Neural progenitor cell (in vitro differentiated cells): Measurements from ENCODE around the gene PROZ. TPM values are rescaled to one million over a fixed set of nuclear protein-coding genes. Genes with fewer than 3 reads are reported as not detected.

Experiments
- DNase-seq: peaks from one replicate; pipeline ENCODE4 v3.0.0-alpha.2; 2016; ENCODE audit warnings: low spot score
- H2AFZ ChIP-seq: fragments of 200-600 bp; sonication (generic); replicated peaks from 2 replicates; pipeline ENCODE4 v1.6.1; 2016; ENCODE audit warnings: antibody characterized with exemption
- H3F3A ChIP-seq: fragments of 200-600 bp; sonication (generic); 2 replicates; pipeline ENCODE4 v1.6.1; 2016; ENCODE audit warnings: antibody characterized with exemption, low read depth
- H3K27ac ChIP-seq: fragments of 200-600 bp; sonication (generic); 2 replicates; pipeline ENCODE4 v1.5.1; 2016; ENCODE audit warnings: mild to moderate bottlenecking
- H3K27me3 ChIP-seq: fragments of 200-600 bp; sonication (generic); 2 replicates; pipeline ENCODE4 v1.6.1; 2016; ENCODE audit warnings: mild to moderate bottlenecking, moderate library complexity
- H3K36me3 ChIP-seq: fragments of 200-600 bp; sonication (generic); 2 replicates; pipeline ENCODE4 v1.5.1; 2016
- H3K4me1 ChIP-seq: fragments of 200-600 bp; sonication (generic); 2 replicates; pipeline ENCODE4 v1.6.1; 2016; ENCODE audit warnings: mixed run types
- H3K4me2 ChIP-seq: fragments of 200-600 bp; sonication (generic); 2 replicates; pipeline ENCODE4 v1.6.1; 2016
- H3K4me3 ChIP-seq: fragments of 200-600 bp; sonication (generic); 2 replicates; pipeline ENCODE4 v1.5.1; 2016
- H3K79me2 ChIP-seq: fragments of 200-600 bp; sonication (generic); 2 replicates; pipeline ENCODE4 v1.6.1; 2016; ENCODE audit warnings: low read depth
- H3K9ac ChIP-seq: fragments of 200-600 bp; sonication (generic); 2 replicates; pipeline ENCODE4 v1.6.1; 2016
- H3K9me3 ChIP-seq: fragments of 200-600 bp; sonication (generic); 2 replicates; pipeline ENCODE4 v1.5.1; 2016; ENCODE audit warnings: low read depth
- H4K20me1 ChIP-seq: fragments of 200-600 bp; sonication (generic); 2 replicates; pipeline ENCODE4 v1.6.1; 2016; ENCODE audit warnings: low read depth
- H3K27ac Mint-ChIP-seq: 3 replicates; pipeline ENCODE4 v1.8.0; 2021; ENCODE audit warnings: mixed read lengths
- H3K27me3 Mint-ChIP-seq: 2 replicates; pipeline ENCODE4 v1.8.0; 2022; ENCODE audit warnings: low read depth, mild to moderate bottlenecking, inconsistent platforms, moderate library complexity, mixed read lengths; ENCODE audit not compliant: insufficient read depth
- H3K36me3 Mint-ChIP-seq: 3 replicates; pipeline ENCODE4 v1.8.0; 2021; ENCODE audit warnings: mixed read lengths
- H3K4me1 Mint-ChIP-seq: 3 replicates; pipeline ENCODE4 v1.8.0; 2021; ENCODE audit warnings: mixed read lengths
- H3K4me3 Mint-ChIP-seq: 3 replicates; pipeline ENCODE4 v1.8.0; 2021; ENCODE audit warnings: mild to moderate bottlenecking, moderate library complexity, mixed read lengths
- H3K9me3 Mint-ChIP-seq: 3 replicates; pipeline ENCODE4 v1.8.0; 2020; ENCODE audit warnings: mixed read lengths
- EZH2 ChIP-seq: fragments of 200-600 bp; sonication (generic); IDR thresholded peaks from 2 replicates; pipeline ENCODE4 v1.6.1; 2017; ENCODE audit warnings: antibody characterized with exemption, mild to moderate bottlenecking, moderate library complexity
- EZH2phosphoT487 ChIP-seq: fragments of 200-600 bp; sonication (generic); IDR thresholded peaks from 2 replicates; pipeline ENCODE4 v1.6.1; 2017; ENCODE audit warnings: antibody characterized with exemption
- total RNA-seq: library from RNA; depleted of rRNA; stranded (reverse); fragments of >200 nt; gene quantifications from 2 replicates; pipeline ENCODE4 v1.2.3, GENCODE V29; 2015; ENCODE audit warnings: low replicate concordance
- TF ChIP-seq, protein P1 (sequence below): fragments of 200-600 bp; sonication (generic); IDR thresholded peaks from 2 replicates; pipeline ENCODE4 v1.5.1; 2017; ENCODE audit warnings: antibody characterized with exemption, mild to moderate bottlenecking

The PROZ gene
- total RNA-seq, 1 donor from 2014 or later, result not detected

DNA sequence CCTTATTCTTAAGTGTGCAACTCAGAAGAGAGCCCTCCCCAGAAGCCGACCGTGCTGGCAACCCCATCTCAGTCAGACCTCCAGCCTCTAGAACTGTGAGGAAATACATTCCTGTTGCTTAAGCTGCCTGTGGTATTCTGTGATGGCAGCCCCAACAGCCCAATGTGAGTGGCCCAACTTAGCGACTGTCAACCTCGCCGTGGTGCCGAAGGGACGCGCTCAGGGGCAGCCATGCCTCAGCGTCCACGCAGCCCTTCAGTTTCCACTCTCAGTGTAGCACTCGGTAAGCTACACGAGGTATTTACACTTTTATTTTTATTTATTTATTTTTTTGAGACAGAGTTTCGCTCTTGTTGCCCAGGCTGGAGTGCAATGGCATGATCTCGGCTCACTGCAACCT lies 18.4 kb downstream of the PROZ start:
- no peak overlapping the region for H3K4me2 ChIP-seq
- no peak overlapping the region for H2AFZ ChIP-seq
- no peak overlapping the region for H3K4me3 ChIP-seq
- H3K9me3 Mint-ChIP-seq, result no peaks in the 10 kb centered on the region
- no peak overlapping the region for H3K9ac ChIP-seq
- H3K4me3 Mint-ChIP-seq, result no peak overlapping the region
- no peak overlapping the region for H3K27ac Mint-ChIP-seq
- peaks cover 2% of the 10 kb centered on the region for H3K27me3 Mint-ChIP-seq
- H3F3A ChIP-seq, result peaks cover 35% of the 10 kb centered on the region
- H3K4me1 Mint-ChIP-seq, result peaks cover 34% of the 10 kb centered on the region
- TF ChIP-seq, protein P1, sequence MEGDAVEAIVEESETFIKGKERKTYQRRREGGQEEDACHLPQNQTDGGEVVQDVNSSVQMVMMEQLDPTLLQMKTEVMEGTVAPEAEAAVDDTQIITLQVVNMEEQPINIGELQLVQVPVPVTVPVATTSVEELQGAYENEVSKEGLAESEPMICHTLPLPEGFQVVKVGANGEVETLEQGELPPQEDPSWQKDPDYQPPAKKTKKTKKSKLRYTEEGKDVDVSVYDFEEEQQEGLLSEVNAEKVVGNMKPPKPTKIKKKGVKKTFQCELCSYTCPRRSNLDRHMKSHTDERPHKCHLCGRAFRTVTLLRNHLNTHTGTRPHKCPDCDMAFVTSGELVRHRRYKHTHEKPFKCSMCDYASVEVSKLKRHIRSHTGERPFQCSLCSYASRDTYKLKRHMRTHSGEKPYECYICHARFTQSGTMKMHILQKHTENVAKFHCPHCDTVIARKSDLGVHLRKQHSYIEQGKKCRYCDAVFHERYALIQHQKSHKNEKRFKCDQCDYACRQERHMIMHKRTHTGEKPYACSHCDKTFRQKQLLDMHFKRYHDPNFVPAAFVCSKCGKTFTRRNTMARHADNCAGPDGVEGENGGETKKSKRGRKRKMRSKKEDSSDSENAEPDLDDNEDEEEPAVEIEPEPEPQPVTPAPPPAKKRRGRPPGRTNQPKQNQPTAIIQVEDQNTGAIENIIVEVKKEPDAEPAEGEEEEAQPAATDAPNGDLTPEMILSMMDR, result no peak
- TF ChIP-seq EZH2phosphoT487, result no peak
- TF ChIP-seq EZH2, result no peak
- no peak overlapping the region for H3K27ac ChIP-seq
- peaks cover 36% of the 10 kb centered on the region for H3K36me3 Mint-ChIP-seq
- no peak for DNase-seq
- H3K79me2 ChIP-seq, result no peaks in the 10 kb centered on the region
- H4K20me1 ChIP-seq, result peaks cover 28% of the 10 kb centered on the region
- H3K9me3 ChIP-seq, result no peaks in the 10 kb centered on the region
- H3K4me1 ChIP-seq, result peaks cover 36% of the 10 kb centered on the region
- H3K36me3 ChIP-seq, result peaks cover 10% of the 10 kb centered on the region
- no peaks in the 10 kb centered on the region for H3K27me3 ChIP-seq

DNA sequence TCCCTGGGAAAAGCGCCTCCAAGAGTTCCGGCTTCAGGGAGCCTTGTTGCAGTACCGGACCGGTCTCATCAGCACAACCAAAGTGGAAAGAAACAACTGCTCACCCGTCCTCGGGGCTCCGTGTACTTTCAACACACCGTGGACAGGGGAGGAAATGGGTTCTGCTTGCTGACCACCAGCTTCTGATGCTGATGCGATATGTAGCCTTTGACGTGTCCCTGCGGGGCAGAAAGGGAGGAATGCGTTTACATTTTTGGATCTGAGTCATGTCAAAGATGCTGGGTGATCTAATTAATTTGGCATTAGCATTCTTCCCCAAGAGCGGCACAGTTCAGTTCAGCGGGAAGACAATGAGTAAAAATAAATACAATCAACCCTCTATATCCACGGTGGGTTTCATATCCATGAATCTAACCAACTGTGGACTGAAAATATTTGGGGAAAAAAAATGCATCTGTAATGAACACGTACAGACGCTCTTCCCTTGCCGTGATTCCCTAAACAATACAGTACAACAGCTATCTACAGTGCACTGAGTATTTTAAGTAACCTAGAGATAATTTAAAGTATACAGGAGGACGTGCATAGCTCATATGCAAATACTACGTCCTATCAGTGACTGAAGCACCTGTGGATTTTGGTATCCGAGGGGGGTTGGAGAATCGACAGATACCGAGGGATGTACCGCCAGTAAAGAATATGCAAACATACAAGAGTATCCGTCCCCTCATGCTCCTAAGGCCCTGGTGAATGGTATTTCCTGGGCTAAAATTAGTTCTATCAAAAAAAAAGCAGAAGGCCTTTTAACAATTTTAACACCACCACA lies 19.8 kb downstream of the PROZ start:
- Mint-ChIP-seq H3K4me3 (no peak overlapping the region), H3K9me3 (no peaks in the 10 kb centered on the region), H3K4me1 (peaks cover 34% of the 10 kb centered on the region), H3K27ac (no peak overlapping the region), H3K27me3 (peaks cover 2% of the 10 kb centered on the region), H3K36me3 (peaks cover 31% of the 10 kb centered on the region)
- Histone ChIP-seq H3K4me1 (peaks cover 36% of the 10 kb centered on the region), H3K79me2 (no peaks in the 10 kb centered on the region), H4K20me1 (peaks cover 28% of the 10 kb centered on the region), H3K9ac (no peak overlapping the region), H3K4me2 (peak overlapping the region; percentile 54), H3K36me3 (peaks cover 10% of the 10 kb centered on the region), H3K27me3 (no peaks in the 10 kb centered on the region), H3K27ac (no peak overlapping the region), H3K4me3 (no peak overlapping the region), H3F3A (peaks cover 35% of the 10 kb centered on the region), H2AFZ (no peak overlapping the region), H3K9me3 (no peaks in the 10 kb centered on the region)
- no peak for TF ChIP-seq EZH2
- TF ChIP-seq EZH2phosphoT487, result no peak
- TF ChIP-seq, protein P1, result no peak
- DNase-seq, result no peak

DNA sequence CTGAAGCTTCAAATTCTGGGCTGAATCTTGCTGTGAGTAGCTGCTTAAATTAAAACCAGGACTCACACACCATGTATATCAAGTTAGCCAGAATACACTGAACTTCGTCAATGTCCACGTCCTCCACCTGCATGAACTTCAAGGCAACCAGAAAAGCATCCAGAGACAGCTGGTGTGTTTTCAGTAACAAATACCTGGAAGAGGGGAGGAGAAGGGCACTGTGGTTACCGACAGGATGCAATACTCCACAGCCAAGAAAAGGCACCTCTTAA lies 20.4 kb downstream of the PROZ start:
- peaks cover 28% of the 10 kb centered on the region for H4K20me1 ChIP-seq
- Mint-ChIP-seq H3K36me3 (peaks cover 31% of the 10 kb centered on the region), H3K4me3 (no peak overlapping the region), H3K9me3 (no peaks in the 10 kb centered on the region), H3K27me3 (peaks cover 2% of the 10 kb centered on the region), H3K27ac (no peak overlapping the region), H3K4me1 (peaks cover 34% of the 10 kb centered on the region)
- no peak overlapping the region for H2AFZ ChIP-seq
- DNase-seq, result no peak
- no peaks in the 10 kb centered on the region for H3K9me3 ChIP-seq
- H3K27me3 ChIP-seq, result no peaks in the 10 kb centered on the region
- no peak overlapping the region for H3K9ac ChIP-seq
- TF ChIP-seq, protein P1, result no peak
- TF ChIP-seq EZH2, result no peak
- no peak for TF ChIP-seq EZH2phosphoT487
- no peak overlapping the region for H3K27ac ChIP-seq
- H3K4me2 ChIP-seq, result peak overlapping the region; percentile 54
- H3F3A ChIP-seq, result peaks cover 35% of the 10 kb centered on the region
- no peak overlapping the region for H3K4me3 ChIP-seq
- peaks cover 36% of the 10 kb centered on the region for H3K4me1 ChIP-seq
- H3K79me2 ChIP-seq, result no peaks in the 10 kb centered on the region
- H3K36me3 ChIP-seq, result peaks cover 10% of the 10 kb centered on the region
